HG02981 (cell line): ENCODE data around the gene ABHD17A.

Source experiments
- ATAC-seq: cut with Tn5 transposase; IDR thresholded peaks from one replicate; pipeline ENCODE4 v1.9.1; 2021; ENCODE audit warnings: mild to moderate bottlenecking, moderate library complexity; ENCODE audit not compliant: unreplicated experiment

The ABHD17A gene

DNA sequence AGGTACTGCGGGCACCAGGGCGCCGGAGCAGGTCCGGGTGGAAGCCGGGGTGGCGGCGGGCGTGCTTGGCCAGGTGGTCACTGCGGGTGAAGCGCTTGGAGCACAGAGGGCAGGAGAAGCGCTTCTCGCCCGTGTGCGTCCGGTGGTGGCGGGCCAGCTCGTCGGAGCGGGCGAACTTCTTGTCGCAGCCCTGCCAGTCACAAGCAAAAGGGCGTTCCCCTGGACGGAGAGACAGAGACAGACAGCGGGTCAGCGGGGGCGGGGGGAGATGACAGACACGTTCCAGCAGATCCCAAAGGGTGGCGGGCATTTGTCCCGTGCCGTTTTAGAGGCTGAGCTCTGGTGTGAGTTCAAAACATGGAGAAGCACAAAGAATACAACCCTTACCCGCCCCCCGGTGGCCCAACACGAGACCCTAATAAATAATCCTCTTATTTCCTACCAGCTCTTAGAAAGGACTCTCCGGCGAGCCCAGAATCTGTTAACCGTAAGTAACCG lies 30.7 kb downstream of the ABHD17A start:
- ATAC-seq: no peak

DNA sequence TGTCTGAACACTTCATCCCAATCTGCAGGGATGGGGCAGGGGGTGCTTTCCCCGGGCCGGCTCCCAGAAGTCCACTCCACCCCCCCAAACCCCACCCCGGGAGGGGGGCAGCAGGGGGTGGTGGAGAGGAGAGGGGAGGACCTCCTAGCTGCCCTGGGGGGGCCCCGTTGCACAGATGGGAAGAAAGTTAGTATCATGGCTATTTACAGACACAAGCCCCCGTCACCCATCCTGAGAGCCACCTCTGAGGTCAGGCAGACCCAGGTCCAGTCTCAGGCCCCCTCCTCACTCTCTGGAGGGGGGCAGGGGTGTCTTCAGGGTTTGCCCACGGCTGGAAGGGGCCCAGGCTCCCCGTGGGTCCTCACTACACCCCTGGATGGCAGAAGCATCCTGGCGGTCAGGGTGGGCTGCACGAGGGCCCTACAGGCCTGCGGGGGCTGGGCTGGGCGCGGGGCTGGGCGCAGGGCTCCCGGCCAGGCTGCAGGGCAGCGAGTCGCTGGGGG lies 31.2 kb downstream of the ABHD17A start:
- ATAC-seq: no peak

DNA sequence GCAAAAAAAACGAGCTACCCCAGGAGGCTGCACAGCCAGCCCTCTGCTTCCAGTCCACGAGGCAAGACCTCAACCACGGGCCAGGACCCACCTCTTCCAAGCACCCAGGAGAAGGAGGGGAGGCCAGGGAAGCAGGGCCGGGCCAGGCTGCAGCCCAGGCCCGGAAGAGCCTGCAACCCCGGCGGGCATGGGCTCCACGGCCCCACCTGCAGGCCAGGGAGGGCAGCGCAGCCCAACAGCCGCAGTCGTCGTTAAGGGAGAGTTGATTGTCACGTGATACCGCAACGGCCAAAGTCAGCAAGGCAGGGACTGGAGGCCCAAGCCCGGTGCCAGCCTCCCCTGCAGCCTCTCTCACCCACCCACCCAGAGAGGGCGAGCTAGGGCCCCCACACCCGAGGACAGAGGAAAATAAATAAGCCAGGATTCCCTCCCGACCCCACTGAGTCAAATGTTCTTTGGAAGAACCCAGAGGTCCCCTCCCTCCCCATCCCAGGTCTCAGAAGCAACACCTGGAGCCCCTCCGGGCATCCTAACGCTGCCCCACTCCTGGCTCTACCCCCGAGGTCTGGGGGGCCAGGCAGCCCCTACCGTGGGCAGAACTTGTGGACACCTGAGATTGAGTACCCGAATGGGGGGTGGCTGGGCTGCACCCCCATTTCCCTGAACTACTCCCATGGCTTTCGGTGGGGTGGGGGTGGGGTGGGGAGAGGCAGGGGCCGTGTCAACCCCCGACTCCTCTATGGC lies 31.8 kb downstream of the ABHD17A start:
- no peak for ATAC-seq

DNA sequence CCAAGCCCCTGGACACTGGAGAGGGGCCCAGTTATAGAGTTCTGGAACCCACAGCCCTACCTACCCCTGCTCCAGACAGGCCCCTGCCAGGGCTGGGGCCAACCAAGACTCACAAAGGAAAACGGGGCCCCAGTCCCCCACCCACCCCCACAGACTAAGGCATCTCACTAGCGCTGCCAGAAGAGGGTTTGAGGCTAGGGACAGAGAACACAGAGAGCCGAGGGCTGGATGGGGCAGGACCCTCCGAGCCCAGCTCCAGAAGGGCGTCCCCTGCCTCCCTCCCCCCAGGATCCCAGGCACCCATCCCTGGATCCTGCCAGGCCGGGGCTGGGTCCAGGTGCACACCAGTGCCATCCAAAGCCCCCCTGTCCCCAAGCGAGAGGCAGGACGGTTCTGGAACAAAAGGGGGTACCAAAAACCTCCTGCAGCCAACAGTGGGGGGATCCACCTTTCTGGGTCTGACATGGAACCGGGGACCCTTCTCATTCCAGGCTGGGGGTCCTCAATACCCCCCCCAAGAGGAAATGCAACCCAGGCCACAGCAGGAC lies 32.6 kb downstream of the ABHD17A start:
- ATAC-seq: no peak

DNA sequence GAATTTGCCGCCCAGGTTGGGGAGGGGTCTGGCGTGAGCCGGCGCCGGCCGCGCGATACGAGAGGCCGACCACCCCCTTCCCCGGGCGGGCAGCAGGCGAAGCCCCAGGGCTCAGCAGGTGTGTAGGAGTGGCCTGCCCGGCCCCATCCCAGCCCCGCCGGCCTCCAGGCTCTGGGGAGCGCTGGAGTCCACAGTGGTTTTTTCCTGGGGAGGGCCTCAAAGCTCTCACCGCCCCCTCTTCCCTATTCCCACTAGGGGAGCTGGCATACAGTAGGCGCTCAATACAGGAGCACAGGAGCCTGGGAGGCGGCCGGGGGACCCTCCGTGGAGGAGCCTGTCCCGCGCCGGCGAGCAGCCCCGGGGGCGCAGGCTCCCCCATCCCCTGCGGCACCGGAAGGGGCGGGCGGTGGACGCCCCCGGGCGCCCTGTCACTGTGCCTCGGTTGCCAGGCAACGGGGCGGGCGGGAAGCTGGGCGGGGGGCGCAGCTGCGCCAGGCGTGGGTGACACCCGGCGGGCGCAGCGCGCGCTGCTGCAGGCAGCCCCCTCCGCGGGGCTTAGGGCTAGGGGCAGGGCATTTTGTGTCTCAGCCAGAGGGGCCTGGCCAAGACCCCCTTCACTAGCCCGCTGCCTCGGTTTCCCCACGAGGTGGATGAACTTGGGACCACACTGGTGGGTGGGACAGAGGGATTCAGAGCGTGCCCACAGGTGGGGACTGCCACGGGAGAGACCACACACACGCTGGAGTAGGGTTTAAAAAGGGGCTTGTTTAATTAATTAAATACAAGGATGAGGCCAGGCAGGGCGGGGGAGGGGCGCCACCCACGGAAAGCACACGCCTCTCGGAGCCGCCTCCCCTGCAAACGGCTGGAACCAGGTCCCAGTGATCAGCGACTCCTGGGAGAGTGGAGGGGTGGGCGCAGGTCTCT lies 33.4 kb downstream of the ABHD17A start:
- ATAC-seq: no peak

DNA sequence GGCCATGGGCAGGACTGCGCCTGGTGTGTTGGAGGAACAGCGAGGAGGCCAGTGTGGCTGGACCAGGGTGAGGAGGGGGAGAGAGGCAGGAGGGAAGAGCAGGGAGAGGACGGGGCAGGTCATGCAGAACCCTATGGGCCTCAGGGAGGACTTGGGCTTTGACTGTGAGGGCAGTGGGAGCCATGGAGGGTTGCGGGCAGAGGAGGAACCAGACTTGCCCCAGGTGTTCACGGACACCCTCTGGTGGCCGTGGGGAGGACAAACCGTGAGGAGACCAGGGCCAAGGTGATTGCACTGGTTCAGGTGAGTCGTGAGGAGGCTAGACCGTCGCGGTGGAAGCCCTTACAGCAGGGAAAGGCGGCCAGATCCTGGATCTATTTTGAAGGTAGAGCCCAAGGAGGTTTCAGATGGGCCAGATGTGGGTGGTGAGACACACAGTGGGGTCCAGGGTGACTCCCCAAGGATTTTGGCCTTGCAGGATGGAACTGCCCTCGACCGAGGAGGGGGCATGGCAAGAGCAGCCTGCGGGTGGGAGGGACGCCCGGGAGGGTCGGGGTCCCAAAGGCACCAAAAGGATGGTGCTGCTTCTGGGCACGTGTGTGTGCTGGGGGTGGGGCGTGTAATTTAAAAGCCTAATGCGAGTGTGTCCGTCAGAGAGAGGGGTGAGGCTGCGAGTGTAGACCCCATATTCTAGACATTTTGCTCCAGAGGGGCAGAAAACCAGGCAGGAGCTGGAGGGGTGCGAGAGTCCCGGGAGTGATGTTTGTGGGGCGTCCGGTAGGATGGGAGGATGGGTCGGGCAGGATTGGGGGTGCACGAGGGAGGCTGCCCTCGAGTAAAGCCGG lies 34.3 kb downstream of the ABHD17A start:
- no peak for ATAC-seq

DNA sequence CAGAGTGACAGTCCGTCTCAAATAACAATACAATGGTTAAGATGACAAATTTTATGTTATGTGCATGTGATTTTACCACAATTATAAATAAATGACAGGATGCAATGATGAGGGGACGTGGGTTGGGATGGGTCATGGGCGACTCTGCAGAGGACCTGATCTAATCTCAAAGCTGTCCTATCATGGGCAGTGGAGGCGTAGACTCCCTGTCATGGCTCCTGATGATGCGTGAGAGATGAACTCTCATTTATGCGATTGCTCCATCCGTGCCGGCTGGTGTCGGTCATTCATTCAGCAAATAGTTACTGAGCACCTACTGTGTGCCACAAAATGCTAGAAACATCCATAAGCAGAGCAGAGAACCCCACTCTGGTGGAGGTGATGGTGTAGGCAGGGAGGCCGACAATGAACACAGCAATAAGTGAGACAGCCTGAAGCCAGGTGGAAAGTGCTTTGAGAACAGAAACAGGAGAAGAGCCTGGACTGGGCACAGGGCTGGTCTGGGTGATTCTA lies 35.4 kb downstream of the ABHD17A start:
- ATAC-seq: no peak

DNA sequence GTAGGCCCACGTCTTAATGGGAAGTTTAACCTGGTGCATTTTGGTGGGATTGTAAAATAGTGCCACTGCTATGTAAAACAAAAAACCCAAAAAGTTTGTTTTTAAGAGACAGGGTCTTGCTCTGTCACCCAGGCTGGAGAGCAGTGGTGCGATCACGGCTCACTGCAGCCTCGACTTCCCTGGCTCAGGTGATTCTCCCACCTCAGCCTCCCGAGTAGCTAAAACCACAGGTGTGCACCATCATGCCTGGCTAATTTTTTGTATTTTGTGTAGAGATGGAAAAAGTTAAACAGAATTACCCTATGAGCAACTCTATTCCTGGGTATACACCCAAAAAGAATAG lies 36.2 kb downstream of the ABHD17A start:
- ATAC-seq: no peak

DNA sequence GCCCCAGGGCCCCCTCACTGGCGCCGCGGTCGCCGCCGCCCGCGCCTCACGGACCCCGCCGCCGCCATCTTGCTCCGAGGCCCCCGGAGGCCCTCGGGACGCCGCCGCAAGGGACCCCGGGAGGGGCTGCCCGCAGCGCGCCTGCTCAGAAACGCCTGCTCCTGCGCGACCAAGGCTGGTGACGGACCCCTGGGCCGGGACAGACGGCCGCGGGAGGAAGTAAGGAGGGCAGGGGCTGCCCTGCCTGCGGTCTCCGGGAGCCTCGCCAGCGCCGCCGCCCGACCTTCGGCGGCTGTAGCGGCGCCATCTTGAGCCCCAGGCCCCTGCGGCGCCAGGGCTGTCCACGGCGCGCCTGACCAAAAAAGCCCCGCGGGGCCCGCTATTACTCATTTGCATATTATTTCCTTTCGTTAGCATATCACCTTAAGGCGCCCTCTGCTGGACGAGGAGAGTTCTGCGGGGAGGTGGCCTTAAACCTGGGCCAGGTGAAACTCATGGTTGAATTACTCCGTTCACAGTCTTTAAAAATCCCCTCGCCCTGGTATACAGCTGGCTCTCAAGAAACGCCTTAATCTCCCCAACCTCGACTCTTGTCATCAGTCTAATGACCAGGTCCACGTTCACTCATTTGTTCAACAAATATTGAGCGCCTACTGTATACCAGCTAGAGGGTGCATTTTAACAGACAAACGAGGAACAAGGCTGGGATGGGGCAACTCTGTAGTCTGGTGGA lies 36.7 kb downstream of the ABHD17A start, which contains the start of gene REXO1:
Gene REXO1 (minus strand): TSS at position 85 of the 733 bp plus-strand sequence. CDS start 125 bp downstream, outside the sequence.
- ATAC-seq: peak; percentile 57

DNA sequence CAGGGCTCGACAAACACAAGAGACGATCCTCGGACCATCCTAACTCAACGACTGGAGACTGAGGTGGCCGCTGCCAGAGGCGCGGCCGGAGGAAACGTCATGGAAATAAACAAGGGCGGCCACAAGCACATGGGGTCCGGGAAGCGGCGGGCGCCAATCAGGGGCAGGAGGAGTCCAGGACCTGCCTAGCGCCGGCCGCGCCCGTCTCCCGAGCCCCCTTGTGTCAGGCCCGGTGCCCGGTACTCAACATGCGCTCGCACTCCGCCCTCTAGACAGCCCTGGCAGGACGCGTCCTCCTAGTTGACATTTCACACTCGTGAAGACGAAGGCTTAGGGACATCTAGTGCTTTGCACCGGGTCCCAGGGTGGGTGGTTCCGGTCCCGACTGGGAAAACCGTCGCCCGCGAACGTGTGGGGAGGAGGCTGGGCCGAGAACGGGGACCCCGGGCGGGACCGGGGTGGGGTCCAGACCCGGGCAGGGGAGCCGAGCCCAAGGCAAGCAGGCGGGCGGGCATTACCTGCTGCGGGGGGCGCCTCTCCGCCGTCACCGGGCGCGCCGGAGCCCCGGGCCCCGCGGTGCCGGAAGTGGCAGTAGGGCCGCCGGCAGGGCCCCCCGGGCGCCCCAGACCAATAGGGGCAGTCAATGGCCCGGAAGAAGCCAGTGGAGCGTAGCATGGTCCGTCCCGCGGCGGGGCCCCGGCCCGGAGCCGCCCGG lies 37.5 kb downstream of the ABHD17A start:
- ATAC-seq: peak; percentile 21

DNA sequence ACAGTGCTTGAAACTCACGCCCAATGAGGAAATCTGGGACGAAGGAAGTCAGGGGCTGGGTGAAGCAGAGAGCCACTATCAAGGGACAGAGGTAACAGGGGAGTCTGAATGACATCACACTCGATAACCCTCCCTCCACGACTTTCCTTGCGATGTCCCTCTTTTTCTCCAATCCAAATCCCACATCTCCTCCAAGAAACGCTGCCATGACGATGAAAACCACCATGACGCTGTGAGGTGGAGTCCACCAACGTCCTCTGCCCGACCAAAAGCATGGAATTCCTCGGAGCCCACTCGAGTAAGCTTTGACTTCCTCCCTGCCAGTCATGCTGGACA lies 38.0 kb downstream of the ABHD17A start:
- ATAC-seq: no peak

DNA sequence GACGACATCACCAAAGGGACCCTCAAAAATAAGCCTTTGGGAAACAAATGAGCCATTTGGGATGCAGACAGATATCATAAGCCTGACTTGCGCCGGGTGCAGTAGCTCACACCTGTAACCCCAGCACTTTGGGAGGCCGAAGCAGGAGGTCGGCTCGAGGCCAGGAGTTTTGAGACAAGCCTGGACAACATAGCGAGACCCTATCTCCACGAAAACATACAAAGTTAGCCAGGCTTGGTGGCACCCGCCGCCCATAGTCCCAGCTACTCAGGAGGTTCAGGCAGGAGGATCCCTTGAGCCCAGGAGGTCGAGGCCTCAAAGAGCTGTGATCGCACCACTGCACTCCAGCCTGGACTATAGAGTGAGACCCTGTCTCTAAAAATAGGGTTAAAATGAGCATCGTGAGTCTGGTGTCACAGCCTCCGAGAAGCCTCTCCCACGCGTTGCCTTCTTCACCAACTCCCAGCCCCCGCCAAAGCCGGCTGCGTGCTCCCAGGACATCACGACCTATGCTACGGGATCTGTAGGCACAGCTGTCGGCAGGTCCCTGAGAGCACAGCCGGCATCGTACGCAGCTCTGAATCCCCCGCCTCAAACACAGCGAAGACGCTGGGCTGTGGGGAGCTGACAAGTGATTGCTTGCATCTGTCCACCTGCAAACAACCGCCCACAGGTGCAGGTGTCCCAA lies 38.6 kb downstream of the ABHD17A start:
- no peak for ATAC-seq

DNA sequence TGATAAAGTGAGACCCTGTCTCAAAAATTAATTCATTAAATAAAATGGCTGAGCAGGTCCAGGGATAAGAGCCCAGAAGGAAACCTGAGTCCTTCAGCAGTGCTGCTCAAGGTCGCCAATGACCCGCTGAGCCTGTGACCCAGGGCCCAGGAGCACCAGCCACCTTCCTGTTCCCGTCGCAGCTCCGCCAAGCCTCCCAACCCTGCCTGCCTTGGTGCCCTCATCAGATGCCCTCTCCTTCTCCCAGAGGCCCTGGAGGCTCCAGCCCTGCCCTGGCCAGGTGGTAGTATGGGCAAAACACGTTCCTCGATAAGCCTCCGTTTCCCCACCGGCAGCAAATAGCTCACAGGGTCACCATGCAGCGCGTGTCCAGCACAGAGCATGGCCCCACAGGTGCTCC lies 39.7 kb downstream of the ABHD17A start:
- no peak for ATAC-seq

DNA sequence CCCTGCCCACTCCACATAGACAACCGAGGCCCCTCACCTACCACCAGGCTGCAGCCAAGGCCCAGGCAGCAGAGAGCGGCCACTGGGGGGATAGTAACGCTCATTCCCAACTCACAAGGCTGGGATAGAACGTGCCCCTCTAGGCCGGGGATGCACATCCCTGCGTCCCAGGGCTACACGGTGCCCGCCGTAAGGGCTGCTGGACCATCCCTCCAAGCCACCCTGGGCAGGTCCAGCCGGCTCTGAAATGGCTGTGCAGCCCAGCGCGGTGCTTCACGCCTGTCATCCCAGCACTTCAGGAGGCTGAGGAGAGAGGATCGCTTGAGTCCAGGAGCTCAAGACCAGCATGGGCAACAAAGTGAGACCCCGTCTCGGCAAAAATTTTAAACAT lies 40.2 kb downstream of the ABHD17A start:
- no peak for ATAC-seq

DNA sequence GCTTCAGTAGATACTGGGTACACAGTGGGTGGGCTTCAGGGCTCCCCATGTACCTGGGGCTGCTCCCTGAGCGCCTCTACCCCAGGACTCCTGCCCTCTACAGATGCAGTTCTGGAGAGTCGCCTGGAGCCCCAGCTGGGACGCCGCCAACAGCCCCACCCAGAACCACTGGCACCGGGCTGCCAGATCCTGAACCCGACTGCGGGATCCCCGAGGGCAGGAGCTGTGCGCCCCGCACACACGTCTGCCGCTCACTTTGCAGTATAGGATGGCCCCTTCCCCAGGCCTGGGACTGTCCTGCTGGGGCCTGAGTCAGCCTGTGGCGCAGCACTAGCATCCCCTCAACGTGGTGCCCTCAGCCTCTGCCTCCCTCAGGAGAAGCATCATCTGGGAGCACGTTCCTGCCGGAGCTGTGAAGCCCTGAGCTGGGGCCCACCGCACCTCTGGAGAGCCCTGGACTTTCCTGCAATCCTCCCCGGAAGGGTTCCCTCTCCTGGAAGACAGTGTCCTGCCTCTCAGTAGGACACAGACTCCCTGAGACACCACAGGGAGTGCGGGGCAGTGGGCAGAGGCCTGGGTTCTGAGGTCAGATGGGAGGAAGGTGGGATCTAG lies 40.7 kb downstream of the ABHD17A start:
- ATAC-seq: no peak

DNA sequence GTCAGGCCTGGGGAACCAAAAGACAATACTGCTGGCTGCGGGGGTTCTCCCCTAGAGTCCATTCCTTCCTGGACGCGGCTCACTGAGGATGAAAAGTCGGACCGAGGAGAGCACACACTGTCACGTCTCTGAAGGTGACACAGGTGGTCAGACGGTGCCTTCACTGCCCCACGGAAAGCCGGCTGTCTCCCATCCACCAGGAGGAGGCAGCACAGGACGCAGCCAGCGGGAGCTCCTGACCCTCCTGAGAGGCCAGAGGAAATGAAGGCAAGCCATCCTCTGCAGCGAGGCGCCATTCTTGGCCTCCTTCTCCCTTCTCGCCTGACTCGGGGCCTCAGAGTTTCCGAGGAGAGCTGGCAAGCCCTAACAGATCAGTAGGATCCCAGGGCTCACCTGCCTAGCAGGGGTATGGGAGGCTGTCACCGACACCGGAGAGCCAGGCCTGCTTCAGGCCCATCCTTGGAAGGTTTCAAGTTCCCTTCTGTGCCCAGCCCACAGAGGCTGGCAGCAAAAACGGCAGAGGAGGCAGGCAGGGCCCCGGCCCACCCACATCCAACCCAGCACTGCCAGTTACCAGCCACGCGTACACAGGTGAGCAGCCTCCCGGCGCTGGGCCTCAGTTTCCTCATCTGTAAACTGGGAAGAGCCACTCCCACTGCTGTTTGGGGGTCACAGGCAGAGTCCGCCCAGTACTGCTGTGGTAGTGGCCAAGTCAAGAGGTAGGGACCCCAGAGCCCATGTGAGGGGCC lies 41.5 kb downstream of the ABHD17A start:
- ATAC-seq: no peak

DNA sequence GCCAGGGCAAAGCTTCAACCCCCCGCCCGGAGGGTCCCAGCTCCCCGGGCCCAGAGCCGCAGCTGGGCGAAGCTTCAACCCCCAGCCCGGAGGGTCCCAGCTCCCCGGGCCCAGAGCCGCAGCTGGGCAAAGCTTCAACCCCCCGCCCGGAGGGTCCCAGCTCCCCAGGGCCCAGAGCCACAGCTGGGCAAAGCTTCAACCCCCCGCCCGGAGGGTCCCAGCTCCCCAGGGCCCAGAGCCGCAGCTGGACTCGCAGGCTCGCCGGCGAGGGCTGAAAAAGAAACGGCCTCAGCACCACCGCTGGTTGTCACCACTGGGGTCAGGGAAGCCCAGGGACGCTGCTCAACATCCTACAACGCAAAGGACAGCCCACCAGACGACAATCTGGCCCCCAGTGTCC lies 42.2 kb downstream of the ABHD17A start:
- ATAC-seq: no peak
